Cardiac fibroblast (primary cell): ENCODE measurements around the gene IGSF6.
"Not testable (repeated sequence)": the region's sequence is repeated elsewhere in the genome, so short reads cannot be mapped to it uniquely, and the experiment has no call there.

Experiments used
- DNase-seq, 2 donors: peaks; one replicate each; pipeline versions ENCODE4 v3.0.0 to v3.0.0-alpha.2; 2010; ENCODE audit warnings: low read depth in 2 of 2
- H3K4me3 ChIP-seq, 2 donors: replicated peaks in 1 of 2; 1 replicate in 1 of 2; 2 replicates in 1 of 2; pipeline ENCODE4 v1.5.1; 2011; ENCODE audit warnings: low read depth in 2 of 2, low read length in 2 of 2, mild to moderate bottlenecking in 2 of 2, moderate library complexity in 1 of 2
- TF ChIP-seq, protein P1 (sequence below): IDR thresholded peaks from one replicate; pipeline ENCODE4 v1.5.1; 2011; ENCODE audit warnings: low read depth, mild to moderate bottlenecking, low read length, inconsistent platforms

The IGSF6 gene

DNA sequence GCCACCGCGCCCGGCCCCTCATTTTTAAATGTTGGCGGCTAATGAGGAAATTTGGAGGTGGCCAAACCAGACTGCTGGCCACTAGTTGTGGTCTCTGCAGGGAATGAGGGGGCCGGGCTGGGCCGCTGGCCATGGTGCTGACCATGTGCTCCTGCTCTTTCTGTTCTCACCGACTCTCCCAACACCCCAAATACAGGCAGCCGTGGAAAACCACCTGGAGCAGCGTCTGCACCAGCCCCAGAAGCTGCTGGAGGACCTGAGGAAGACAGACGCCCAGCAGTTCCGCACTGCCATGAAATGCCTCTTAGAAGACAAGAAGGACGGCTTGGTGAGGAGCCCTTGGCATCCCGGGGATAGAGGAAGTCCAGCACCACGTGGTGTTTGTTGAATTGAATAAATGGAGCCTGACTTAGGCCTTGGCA lies 32.6 kb upstream of the IGSF6 start:
- no peak overlapping the region for H3K4me3 ChIP-seq
- TF ChIP-seq, protein P1, sequence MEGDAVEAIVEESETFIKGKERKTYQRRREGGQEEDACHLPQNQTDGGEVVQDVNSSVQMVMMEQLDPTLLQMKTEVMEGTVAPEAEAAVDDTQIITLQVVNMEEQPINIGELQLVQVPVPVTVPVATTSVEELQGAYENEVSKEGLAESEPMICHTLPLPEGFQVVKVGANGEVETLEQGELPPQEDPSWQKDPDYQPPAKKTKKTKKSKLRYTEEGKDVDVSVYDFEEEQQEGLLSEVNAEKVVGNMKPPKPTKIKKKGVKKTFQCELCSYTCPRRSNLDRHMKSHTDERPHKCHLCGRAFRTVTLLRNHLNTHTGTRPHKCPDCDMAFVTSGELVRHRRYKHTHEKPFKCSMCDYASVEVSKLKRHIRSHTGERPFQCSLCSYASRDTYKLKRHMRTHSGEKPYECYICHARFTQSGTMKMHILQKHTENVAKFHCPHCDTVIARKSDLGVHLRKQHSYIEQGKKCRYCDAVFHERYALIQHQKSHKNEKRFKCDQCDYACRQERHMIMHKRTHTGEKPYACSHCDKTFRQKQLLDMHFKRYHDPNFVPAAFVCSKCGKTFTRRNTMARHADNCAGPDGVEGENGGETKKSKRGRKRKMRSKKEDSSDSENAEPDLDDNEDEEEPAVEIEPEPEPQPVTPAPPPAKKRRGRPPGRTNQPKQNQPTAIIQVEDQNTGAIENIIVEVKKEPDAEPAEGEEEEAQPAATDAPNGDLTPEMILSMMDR, result no peak
- no peak for DNase-seq

DNA sequence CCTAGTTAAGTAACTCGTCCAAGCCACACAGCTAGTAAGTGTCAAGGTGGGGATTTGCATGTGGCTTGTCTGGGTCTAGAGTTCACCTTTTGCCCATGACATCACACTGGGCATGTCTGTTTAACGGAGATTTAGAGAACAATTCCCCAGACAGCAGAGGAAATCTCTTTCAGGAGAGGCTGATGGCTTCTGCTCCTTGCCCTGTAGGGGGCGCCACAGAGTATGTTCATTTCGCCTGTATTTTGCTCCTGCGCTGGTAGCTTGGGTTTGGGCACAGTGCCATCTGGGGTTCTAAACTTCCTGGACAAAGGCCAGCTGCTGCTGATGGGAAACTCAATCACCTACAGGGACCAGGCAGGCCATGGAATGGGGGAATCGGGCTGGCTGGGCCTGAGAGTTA lies 31.8 kb upstream of the IGSF6 start:
- DNase-seq, result peak in 1 of 2 donors; percentile 13
- TF ChIP-seq, protein P1, result peak; percentile 58

DNA sequence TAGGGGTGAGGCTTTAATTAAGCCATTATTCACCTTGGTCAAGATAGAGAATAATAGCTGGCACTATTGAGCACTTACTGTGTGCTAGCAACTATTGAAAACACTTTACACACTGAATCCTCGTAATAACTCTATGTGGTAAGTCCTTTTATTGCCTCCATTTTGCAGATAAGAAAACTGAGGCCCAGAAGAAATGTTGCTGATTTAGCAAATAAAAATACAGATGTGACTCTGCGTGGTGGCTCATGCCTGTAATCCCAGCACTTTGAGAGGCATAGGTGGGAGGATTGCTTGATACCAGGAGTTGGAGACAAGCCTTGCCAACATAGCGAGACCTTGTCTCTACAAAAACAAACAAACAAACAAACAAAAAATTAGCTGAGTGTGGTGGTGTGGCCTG lies 30.8 kb upstream of the IGSF6 start:
- no peak overlapping the region for H3K4me3 ChIP-seq
- DNase-seq, result no peak
- TF ChIP-seq, protein P1, result no peak

More for the DNA sequence above, 31.8 kb upstream of the IGSF6 start:
- H3K4me3 ChIP-seq, result no peak overlapping the region

DNA sequence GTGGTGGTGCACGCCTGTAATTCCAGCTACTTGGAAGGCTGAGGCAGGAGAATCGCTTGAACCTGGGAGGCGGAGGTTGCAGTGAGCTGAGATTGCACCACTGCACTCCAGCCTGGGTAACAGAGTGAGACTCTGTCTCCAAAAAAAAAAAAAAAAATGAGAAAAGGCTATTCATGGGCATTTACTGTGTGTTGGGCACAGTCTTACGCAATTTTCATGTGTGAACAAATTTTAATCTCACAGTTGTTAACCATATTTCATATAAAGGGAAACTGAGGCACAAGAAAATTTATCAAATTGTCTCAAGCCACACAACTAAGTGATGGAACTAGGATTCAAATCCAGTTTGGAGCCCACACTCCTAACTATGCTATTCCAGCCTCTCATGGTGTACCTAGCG lies 28.3 kb upstream of the IGSF6 start:
- DNase-seq, H3K4me3 ChIP-seq: not testable (repeated sequence)

DNA sequence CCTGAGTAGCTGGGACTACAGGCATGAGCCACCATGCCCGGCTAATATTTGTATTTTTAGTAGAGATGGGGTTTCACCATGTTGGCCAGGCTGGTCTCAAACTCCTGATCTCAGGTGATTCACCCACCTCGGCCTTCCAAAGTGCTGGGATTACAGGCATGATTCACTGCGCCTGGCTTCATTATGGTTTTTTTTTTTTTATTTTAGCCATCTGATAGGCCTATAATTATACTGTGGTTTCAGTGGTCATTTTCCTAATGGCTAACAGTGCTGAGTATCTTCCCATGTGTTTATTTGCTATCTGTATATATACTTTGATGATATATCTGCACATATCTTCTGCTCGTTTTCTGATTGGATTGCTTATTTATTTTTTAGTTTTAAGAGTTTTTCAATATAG lies 22.0 kb upstream of the IGSF6 start:
- not testable (repeated sequence) for H3K4me3 ChIP-seq, DNase-seq

DNA sequence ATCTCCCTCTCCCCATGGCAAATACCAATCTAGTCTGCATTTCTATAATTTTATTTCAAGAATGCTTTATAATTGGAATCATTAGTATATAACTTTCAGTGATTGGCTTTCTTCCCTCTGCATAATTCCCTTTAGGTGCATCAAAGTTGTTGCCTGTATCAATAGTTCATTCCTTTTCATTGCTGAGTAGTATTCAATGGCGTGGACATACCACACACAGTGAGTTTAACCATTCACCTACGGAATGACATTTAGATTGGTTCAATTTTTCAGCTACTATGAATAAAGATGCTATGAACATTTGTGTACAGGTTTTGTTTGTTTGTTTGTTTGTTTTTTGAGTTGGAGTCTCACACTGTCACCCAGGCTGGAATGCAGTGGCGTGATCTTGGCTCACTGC lies 21.1 kb upstream of the IGSF6 start:
- TF ChIP-seq, protein P1, result no peak
- DNase-seq, result no peak
- no peak overlapping the region for H3K4me3 ChIP-seq

DNA sequence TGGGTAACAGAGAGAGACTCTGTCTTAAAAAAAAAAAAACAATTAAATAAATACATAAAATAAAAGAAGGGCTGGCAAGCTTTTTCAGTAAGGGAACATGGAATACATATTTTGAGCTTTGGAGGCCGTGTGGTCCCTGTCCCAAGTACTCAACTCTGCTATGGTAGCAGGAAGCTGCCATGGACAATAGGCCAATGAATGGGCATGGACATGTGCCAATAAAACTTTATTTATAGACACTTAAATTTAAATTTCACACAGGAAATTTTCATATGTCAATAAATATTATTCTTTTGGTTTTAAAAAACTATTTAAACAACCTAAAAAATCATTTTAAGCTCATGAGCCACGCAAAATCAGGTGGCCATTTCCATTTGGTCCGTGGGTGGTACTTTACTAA lies 15.2 kb upstream of the IGSF6 start:
- TF ChIP-seq, protein P1, result no peak
- DNase-seq, result no peak
- no peak overlapping the region for H3K4me3 ChIP-seq

DNA sequence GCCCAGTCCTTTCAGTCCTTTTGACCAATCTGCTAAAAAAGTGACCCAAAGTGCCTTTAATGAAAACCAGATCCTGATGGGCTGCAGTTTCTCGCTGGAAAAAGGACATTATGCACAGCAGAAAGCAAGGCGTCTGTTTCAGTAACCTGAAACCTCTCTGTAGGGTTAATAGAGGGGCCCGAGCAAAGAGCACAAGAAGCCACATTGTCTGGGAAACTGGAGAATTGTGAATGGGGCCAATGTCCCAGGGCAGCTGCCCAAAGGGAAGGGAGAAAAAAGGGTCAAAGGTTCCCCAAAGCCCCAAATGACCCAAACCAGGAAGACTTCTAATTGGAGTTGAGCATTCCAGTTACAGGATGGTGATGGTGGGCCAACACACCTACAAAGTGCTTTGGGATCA lies 14.4 kb upstream of the IGSF6 start:
- TF ChIP-seq, protein P1, result no peak
- no peak overlapping the region for H3K4me3 ChIP-seq
- no peak for DNase-seq
